ENCODE data around the gene MRRF. TPM values are rescaled to one million over a fixed set of nuclear protein-coding genes. Genes with fewer than 3 reads are reported as not detected.

Gene MRRF
- total and polyA plus RNA-seq, 8 donors, result 7.1 to 98.6 (median 26.4) TPM

- H3K36me3 ChIP-seq, result peaks cover 26 to 83% (median 76%) of the 10 kb centered on the region in 4 donors
- no peak overlapping the region for H3K4me3 ChIP-seq
- 75 to 91% (median 80%) methylated on average over 1 of the region's 1 CpG for WGBS, 5 donors
- H3K27me3 ChIP-seq, result no peaks in the 10 kb centered on the region
- intact Hi-C loops (cut with DNase I; ENCODE audit: low total_unique reads), result no loop called here
- peaks cover 0 to 18% (median 3%) of the 10 kb centered on the region in 4 donors for H3K4me1 ChIP-seq
- H3K27ac ChIP-seq, result no peak overlapping the region
- no peaks in the 10 kb centered on the region for H3K9me3 ChIP-seq
- no peak for DNase-seq
- no peak for TF ChIP-seq POLR2A (IDR thresholded peaks at IDR 0.05)
- TF ChIP-seq, protein P1, sequence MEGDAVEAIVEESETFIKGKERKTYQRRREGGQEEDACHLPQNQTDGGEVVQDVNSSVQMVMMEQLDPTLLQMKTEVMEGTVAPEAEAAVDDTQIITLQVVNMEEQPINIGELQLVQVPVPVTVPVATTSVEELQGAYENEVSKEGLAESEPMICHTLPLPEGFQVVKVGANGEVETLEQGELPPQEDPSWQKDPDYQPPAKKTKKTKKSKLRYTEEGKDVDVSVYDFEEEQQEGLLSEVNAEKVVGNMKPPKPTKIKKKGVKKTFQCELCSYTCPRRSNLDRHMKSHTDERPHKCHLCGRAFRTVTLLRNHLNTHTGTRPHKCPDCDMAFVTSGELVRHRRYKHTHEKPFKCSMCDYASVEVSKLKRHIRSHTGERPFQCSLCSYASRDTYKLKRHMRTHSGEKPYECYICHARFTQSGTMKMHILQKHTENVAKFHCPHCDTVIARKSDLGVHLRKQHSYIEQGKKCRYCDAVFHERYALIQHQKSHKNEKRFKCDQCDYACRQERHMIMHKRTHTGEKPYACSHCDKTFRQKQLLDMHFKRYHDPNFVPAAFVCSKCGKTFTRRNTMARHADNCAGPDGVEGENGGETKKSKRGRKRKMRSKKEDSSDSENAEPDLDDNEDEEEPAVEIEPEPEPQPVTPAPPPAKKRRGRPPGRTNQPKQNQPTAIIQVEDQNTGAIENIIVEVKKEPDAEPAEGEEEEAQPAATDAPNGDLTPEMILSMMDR (IDR thresholded peaks at IDR 0.05), result no peak
- TF ChIP-seq EP300 (IDR thresholded peaks at IDR 0.05), result no peak
- TF ChIP-seq POLR2AphosphoS5 (IDR thresholded peaks at IDR 0.05), result no peak
Observed at GRCh38 chr9:122287214-122287720, 22.6 kb downstream of the MRRF start.

GRCh38 chr9:122291458-122291857, 26.8 kb downstream of the MRRF start:
- Histone ChIP-seq H3K4me1 (peaks cover 0 to 30% (median 7%) of the 10 kb centered on the region in 4 donors), H3K27ac (no peak overlapping the region), H3K9me3 (no peaks in the 10 kb centered on the region), H3K27me3 (no peaks in the 10 kb centered on the region), H3K4me3 (no peak overlapping the region), H3K36me3 (peaks cover 10 to 92% (median 80%) of the 10 kb centered on the region in 4 donors)
- 69 to 78% (median 75%) methylated on average over 3 of the region's 3 CpGs for WGBS, 5 donors
- intact Hi-C loops (cut with DNase I; ENCODE audit: low total_unique reads), result no loop called here
- no peak for DNase-seq
- TF ChIP-seq POLR2AphosphoS5 (IDR thresholded peaks at IDR 0.05) (no peak), POLR2A (IDR thresholded peaks at IDR 0.05) (no peak), EP300 (IDR thresholded peaks at IDR 0.05) (no peak)
- TF ChIP-seq, protein P1 (IDR thresholded peaks at IDR 0.05), result no peak

DNA sequence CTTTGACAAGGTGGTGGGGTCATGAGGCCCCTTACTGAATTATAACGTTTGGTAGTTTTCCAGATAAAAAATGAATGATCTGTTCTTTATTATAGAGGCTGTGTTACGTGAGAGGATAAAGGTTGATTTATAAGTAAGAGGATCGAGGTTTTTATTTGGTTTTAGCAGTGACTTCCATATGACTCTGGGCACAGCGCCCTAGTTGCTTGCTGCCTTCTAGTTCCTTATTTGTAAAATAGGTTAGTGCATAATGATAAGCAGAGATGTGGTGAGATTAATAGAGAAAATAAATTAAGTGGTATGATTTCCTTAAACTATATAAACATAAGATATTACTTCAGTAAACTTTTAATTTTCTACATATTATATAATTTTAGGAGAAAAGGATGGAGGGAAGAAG, 29.8 kb downstream of the MRRF start:
- intact Hi-C loops (cut with DNase I; ENCODE audit: low total_unique reads), result no loop called here
- WGBS, 5 donors, result 25 to 42% (median 31%) methylated on average over 4 of the region's 4 CpGs
- H3K36me3 ChIP-seq, result peaks cover 0 to 90% (median 85%) of the 10 kb centered on the region in 4 donors
- H3K27ac ChIP-seq, result no peak overlapping the region
- no peaks in the 10 kb centered on the region for H3K27me3 ChIP-seq
- H3K9me3 ChIP-seq, result no peaks in the 10 kb centered on the region
- H3K4me1 ChIP-seq, result peaks cover 0 to 15% (median 4%) of the 10 kb centered on the region in 4 donors
- H3K4me3 ChIP-seq, result no peak overlapping the region
- peak in 1 of 2 donors; percentile 33 for DNase-seq
- TF ChIP-seq POLR2A (IDR thresholded peaks at IDR 0.05), result no peak
- TF ChIP-seq POLR2AphosphoS5 (IDR thresholded peaks at IDR 0.05), result no peak
- no peak for TF ChIP-seq EP300 (IDR thresholded peaks at IDR 0.05)
- TF ChIP-seq, protein P1 (IDR thresholded peaks at IDR 0.05), result no peak

- no peak for DNase-seq
- no peak for TF ChIP-seq POLR2A (IDR thresholded peaks at IDR 0.05)
- TF ChIP-seq, protein P1 (IDR thresholded peaks at IDR 0.05), result no peak
- no peak for TF ChIP-seq EP300 (IDR thresholded peaks at IDR 0.05)
- TF ChIP-seq POLR2AphosphoS5 (IDR thresholded peaks at IDR 0.05), result no peak
- Histone ChIP-seq H3K36me3 (peaks cover 0 to 89% (median 88%) of the 10 kb centered on the region in 4 donors), H3K4me3 (no peak overlapping the region), H3K9me3 (no peaks in the 10 kb centered on the region), H3K27me3 (no peaks in the 10 kb centered on the region), H3K27ac (no peak overlapping the region), H3K4me1 (peaks cover 0 to 15% (median 4%) of the 10 kb centered on the region in 4 donors)
- intact Hi-C loops (cut with DNase I; ENCODE audit: low total_unique reads), result no loop called here
- WGBS, 5 donors, result 92 to 97% (median 96%) methylated on average over 3 of the region's 3 CpGs
Observed at GRCh38 chr9:122297512-122297911, 32.8 kb downstream of the MRRF start.

All from stomach (tissue), 9 donors.